Parathyroid adenoma (tissue), 2 donors: Measurements from ENCODE around the gene RGS8.
"Not testable (repeated sequence)": the region's sequence is repeated elsewhere in the genome, so short reads cannot be mapped to it uniquely, and the experiment has no call there.

Experiments
- H2AFZ ChIP-seq: fragments of 300-600 bp; sonication (generic); one replicate; pipeline ENCODE4 v1.7.0; 2017; ENCODE audit warnings: antibody characterized with exemption, mild to moderate bottlenecking
- H3K27ac ChIP-seq: fragments of 300-600 bp; sonication (generic); one replicate; pipeline ENCODE4 v1.7.0; 2017
- H3K27me3 ChIP-seq: fragments of 300-600 bp; sonication (generic); one replicate; pipeline ENCODE4 v1.7.0; 2017; ENCODE audit warnings: low read length; ENCODE audit not compliant: control insufficient read depth, insufficient read depth
- H3K36me3 ChIP-seq: fragments of 300-600 bp; sonication (generic); one replicate; pipeline ENCODE4 v1.7.0; 2017; ENCODE audit warnings: low read length; ENCODE audit not compliant: control insufficient read depth, insufficient read depth
- H3K4me1 ChIP-seq: fragments of 300-600 bp; sonication (generic); one replicate; pipeline ENCODE4 v1.7.0; 2017; ENCODE audit warnings: control low read depth
- H3K4me2 ChIP-seq: fragments of 300-600 bp; sonication (generic); one replicate; pipeline ENCODE4 v1.7.0; 2017; ENCODE audit warnings: low read length
- H3K4me3 ChIP-seq: fragments of 300-600 bp; sonication (generic); one replicate; pipeline ENCODE4 v1.7.0; 2017; ENCODE audit warnings: low read depth, low read length
- H3K79me2 ChIP-seq: fragments of 300-600 bp; sonication (generic); one replicate; pipeline ENCODE4 v1.7.0; 2017; ENCODE audit warnings: control low read depth
- H3K9ac ChIP-seq: fragments of 300-600 bp; sonication (generic); one replicate; pipeline ENCODE4 v1.7.0; 2017; ENCODE audit warnings: mild to moderate bottlenecking
- H3K9me3 ChIP-seq: fragments of 300-600 bp; sonication (generic); one replicate; pipeline ENCODE4 v1.7.0; 2017; ENCODE audit warnings: low read length; ENCODE audit not compliant: control insufficient read depth
- TF ChIP-seq, protein P1 (sequence below): fragments of 300-600 bp; sonication (generic); IDR thresholded peaks from one replicate; pipeline ENCODE4 v1.7.0; 2017; ENCODE audit warnings: antibody characterized with exemption, mild to moderate bottlenecking
- donor health status: primary hyperparathyroidism.

RGS8 gene

DNA sequence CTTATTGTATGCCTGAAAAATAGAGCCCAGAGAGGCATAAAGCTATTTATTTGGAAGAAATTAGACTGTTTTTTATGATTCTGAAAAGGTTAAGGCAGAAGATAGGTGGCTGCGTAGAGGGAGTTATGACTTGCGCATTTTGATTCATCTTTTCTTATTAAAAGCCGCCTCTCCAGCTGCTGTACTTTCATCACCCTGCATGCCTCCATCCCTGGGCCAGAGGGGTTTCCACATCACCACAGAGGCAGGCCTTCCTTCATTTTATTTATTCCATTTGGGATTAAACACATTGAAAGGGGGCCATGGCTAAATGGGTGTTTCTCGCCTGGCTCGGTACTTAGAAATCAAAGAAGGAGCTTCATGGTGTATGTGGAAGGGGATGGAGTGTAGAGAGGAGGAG is 14.6 kb upstream of the RGS8 start:
- Histone ChIP-seq H3K4me3 (no peak overlapping the region), H3K27me3 (no peaks in the 10 kb centered on the region), H3K4me2 (no peak overlapping the region), H3K27ac (no peak overlapping the region), H3K9ac (no peak overlapping the region), H3K79me2 (no peaks in the 10 kb centered on the region), H3K9me3 (no peaks in the 10 kb centered on the region), H3K4me1 (no peaks in the 10 kb centered on the region), H3K36me3 (no peaks in the 10 kb centered on the region), H2AFZ (no peak overlapping the region)
- TF ChIP-seq, protein P1, sequence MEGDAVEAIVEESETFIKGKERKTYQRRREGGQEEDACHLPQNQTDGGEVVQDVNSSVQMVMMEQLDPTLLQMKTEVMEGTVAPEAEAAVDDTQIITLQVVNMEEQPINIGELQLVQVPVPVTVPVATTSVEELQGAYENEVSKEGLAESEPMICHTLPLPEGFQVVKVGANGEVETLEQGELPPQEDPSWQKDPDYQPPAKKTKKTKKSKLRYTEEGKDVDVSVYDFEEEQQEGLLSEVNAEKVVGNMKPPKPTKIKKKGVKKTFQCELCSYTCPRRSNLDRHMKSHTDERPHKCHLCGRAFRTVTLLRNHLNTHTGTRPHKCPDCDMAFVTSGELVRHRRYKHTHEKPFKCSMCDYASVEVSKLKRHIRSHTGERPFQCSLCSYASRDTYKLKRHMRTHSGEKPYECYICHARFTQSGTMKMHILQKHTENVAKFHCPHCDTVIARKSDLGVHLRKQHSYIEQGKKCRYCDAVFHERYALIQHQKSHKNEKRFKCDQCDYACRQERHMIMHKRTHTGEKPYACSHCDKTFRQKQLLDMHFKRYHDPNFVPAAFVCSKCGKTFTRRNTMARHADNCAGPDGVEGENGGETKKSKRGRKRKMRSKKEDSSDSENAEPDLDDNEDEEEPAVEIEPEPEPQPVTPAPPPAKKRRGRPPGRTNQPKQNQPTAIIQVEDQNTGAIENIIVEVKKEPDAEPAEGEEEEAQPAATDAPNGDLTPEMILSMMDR = no peak

DNA sequence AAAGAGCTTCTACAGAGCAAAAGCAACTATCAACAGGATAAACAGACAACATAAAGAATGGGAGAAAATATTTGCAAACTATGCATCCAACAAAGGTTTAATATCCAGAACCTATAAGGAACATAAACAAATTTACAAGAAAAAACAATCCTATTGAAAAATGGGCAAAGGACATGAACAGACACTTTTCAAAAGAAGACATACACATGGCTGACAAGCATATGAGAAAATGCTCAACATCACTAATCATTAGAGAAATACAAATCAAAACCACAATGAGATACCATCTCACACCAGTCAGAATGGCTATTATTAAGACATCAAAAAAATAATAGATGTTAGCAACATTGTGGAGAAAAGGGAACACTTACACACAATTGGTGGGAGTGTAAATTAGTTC is 8.8 kb upstream of the RGS8 start:
- not testable (repeated sequence) for H3K36me3 ChIP-seq

DNA sequence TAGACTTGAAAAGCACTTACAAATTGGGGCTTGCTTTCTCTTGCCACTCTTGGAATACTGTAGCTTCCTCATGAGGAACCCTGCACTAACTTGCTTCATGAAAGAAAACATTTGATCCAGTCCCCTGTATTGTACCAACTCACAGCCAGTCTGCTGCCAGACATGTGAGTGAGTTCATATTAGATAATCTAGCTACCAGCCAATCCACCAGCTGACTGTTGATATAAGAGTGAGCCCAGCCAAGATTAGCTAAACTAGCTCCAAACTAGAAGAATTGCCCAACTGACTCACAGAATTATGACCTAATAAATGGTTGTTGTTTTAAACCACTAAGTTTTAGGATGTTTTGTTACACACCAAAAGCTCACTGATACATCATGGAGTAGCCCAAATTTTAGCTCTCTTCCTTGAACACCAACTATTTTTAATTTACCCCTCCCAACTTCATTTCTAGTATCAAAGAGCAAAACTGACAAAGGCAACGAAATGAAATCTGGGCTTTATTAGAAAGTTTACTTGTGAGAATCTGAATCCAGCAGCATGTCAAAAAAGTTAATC is 6.6 kb upstream of the RGS8 start:
- TF ChIP-seq, protein P1 = no peak
- no peaks in the 10 kb centered on the region for H3K79me2 ChIP-seq

More for the DNA sequence above, 8.8 kb upstream of the RGS8 start:
- not testable (repeated sequence) for H3K27me3 ChIP-seq, H3K4me1 ChIP-seq, H3K79me2 ChIP-seq, H3K4me3 ChIP-seq, H3K9me3 ChIP-seq, H3K4me2 ChIP-seq, H3K27ac ChIP-seq, H2AFZ ChIP-seq, H3K9ac ChIP-seq

GRCh38 chr1:182688436-182689205 is 4.2 kb upstream of the RGS8 start:
- H3K4me1 ChIP-seq = no peaks in the 10 kb centered on the region
- no peak overlapping the region for H3K9ac ChIP-seq
- H3K27me3 ChIP-seq = no peaks in the 10 kb centered on the region
- no peak overlapping the region for H3K4me2 ChIP-seq
- TF ChIP-seq, protein P1 = no peak
- H3K4me3 ChIP-seq = no peak overlapping the region
- H3K79me2 ChIP-seq = no peaks in the 10 kb centered on the region
- no peak overlapping the region for H2AFZ ChIP-seq
- H3K27ac ChIP-seq = no peak overlapping the region
- H3K36me3 ChIP-seq = no peaks in the 10 kb centered on the region
- H3K9me3 ChIP-seq = no peaks in the 10 kb centered on the region

More for the DNA sequence above, 6.6 kb upstream of the RGS8 start:
- no peak overlapping the region for H2AFZ ChIP-seq
- H3K27ac ChIP-seq = no peak overlapping the region
- no peak overlapping the region for H3K4me2 ChIP-seq
- H3K9ac ChIP-seq = no peak overlapping the region
- no peaks in the 10 kb centered on the region for H3K36me3 ChIP-seq
- H3K27me3 ChIP-seq = no peaks in the 10 kb centered on the region
- no peak overlapping the region for H3K4me3 ChIP-seq
- no peaks in the 10 kb centered on the region for H3K4me1 ChIP-seq
- H3K9me3 ChIP-seq = no peaks in the 10 kb centered on the region

- Histone ChIP-seq H3K36me3 (no peaks in the 10 kb centered on the region), H3K79me2 (no peaks in the 10 kb centered on the region), H3K4me1 (no peaks in the 10 kb centered on the region), H3K27ac (no peak overlapping the region), H3K4me2 (no peak overlapping the region), H2AFZ (no peak overlapping the region), H3K27me3 (no peaks in the 10 kb centered on the region), H3K4me3 (no peak overlapping the region), H3K9me3 (no peaks in the 10 kb centered on the region), H3K9ac (no peak overlapping the region)
- TF ChIP-seq, protein P1 = no peak
Observed at GRCh38 chr1:182687361-182687760, 3.0 kb upstream of the RGS8 start.
